ENCODE measurements around the gene PTPRZ1.

GRCh38 chr7:121908042-121908441 lies 35.1 kb downstream of the PTPRZ1 start:
- TF ChIP-seq POLR2A (IDR thresholded peaks at IDR 0.05) = no peak
- TF ChIP-seq CTCF (IDR thresholded peaks at IDR 0.05) = no peak
